Aorta (tissue), 5 donors: ENCODE measurements around the gene ITPK1. TPM values are rescaled to one million over a fixed set of nuclear protein-coding genes. Genes with fewer than 3 reads are reported as not detected.
A peak's percentile ranks its signal among the peaks of the same experiment; 100 is the strongest.
"Not testable (repeated sequence)": the region's sequence is repeated elsewhere in the genome, so short reads cannot be mapped to it uniquely, and the experiment has no call there.

Source experiments
- ATAC-seq: fragments of 200-7000 bp; cut with Tn5 transposase; one replicate; pipeline ENCODE4 v1.9.1; 2022; ENCODE audit warnings: moderate library complexity; ENCODE audit not compliant: low FRiP score
- DNase-seq, 2 donors: peaks; one replicate each; pipeline ENCODE4 v3.0.0-alpha.2; 2020
- H3K27ac ChIP-seq, 2 donors: one replicate each; pipeline ENCODE4 v1.5.1; 2013; ENCODE audit warnings: low read length in 2 of 2, mild to moderate bottlenecking in 2 of 2, moderate library complexity in 2 of 2, control low read depth in 1 of 2, inconsistent platforms in 1 of 2, low read depth in 1 of 2
- H3K27me3 ChIP-seq, 2 donors: one replicate each; pipeline ENCODE4 v1.6.1; 2013; ENCODE audit warnings: control low read depth in 1 of 2, low read length in 1 of 2, mild to moderate bottlenecking in 1 of 2, moderate library complexity in 1 of 2; ENCODE audit not compliant: insufficient read depth in 2 of 2, control insufficient read depth in 1 of 2
- H3K36me3 ChIP-seq, 2 donors: one replicate each; pipeline ENCODE4 v1.6.1; 2013; ENCODE audit warnings: control low read depth in 1 of 2, low read length in 1 of 2, mild to moderate bottlenecking in 1 of 2; ENCODE audit not compliant: insufficient read depth in 2 of 2, control insufficient read depth in 1 of 2
- H3K4me1 ChIP-seq, 2 donors: one replicate each; pipeline ENCODE4 v1.6.1; 2013; ENCODE audit warnings: low read length in 2 of 2, control low read depth in 1 of 2, mild to moderate bottlenecking in 1 of 2, moderate library complexity in 1 of 2; ENCODE audit not compliant: insufficient read depth in 2 of 2, control insufficient read depth in 1 of 2
- H3K4me3 ChIP-seq, 2 donors: one replicate each; pipeline ENCODE4 v1.5.1; 2013; ENCODE audit warnings: low read length in 2 of 2, control low read depth in 1 of 2, mild to moderate bottlenecking in 1 of 2
- H3K9me3 ChIP-seq: one replicate; pipeline ENCODE4 v1.6.1; 2013; ENCODE audit warnings: mild to moderate bottlenecking, low read length; ENCODE audit not compliant: control insufficient read depth
- WGBS, 2 donors: extraction: QIAGEN DNeasy Blood & Tissue Kit; methylation state at CpG; one replicate each; pipeline ENCODE4 v1.1.7; 2013; 5-methylcytosine and 5-hydroxymethylcytosine counted together
- intact Hi-C, 2 donors: fragments of 100-400 bp; cut with DNase I; formaldehyde crosslinking; loops; one replicate each; pipeline versions ENCODE4 v1.14.2 to v1.15.0; 2022
- polyA plus RNA-seq, 2 donors: library from polyadenylated mRNA; stranded (reverse); fragments of 200-250 nt; gene quantifications; one replicate each; pipeline ENCODE4 v1.2.3, GENCODE V29; 2013
- total RNA-seq, 2 donors: library from RNA; stranded (reverse); fragmentation: NEBNext Ultra II Directional; extraction: Animal tissue kit (Norgen Biotek cat#: 25700); gene quantifications; one replicate each; pipeline ENCODE4 v1.2.1, GENCODE V29; 2021
- donor health status: healthy with polysubstance abuse.
- donor health status: Bipolar disorder and iron deficiency.
- donor health status: DM: no; HTN: no; CAD: no.
- donor health status: DM: no; HTN: no; CAD: no.
- donor health status: DM: yes; HTN: yes; CAD: no.

The ITPK1 gene
- total and polyA plus RNA-seq, 4 donors, result 39.7 to 69.5 (median 54.2) TPM

- intact Hi-C loops, result no loop called here
- ATAC-seq (no peak), DNase-seq (no peak)
- Histone ChIP-seq H3K4me3 (no peak overlapping the region), H3K27me3 (no peaks in the 10 kb centered on the region), H3K4me1 (no peaks in the 10 kb centered on the region), H3K27ac (no peak overlapping the region), H3K36me3 (no peaks in the 10 kb centered on the region), H3K9me3 (no peaks in the 10 kb centered on the region)
- 75 to 80% methylated on average over 7 of the region's 7 CpGs for WGBS, 2 donors
Observed at GRCh38 chr14:93153121-93153520, 37.4 kb upstream of the ITPK1 start.

DNA sequence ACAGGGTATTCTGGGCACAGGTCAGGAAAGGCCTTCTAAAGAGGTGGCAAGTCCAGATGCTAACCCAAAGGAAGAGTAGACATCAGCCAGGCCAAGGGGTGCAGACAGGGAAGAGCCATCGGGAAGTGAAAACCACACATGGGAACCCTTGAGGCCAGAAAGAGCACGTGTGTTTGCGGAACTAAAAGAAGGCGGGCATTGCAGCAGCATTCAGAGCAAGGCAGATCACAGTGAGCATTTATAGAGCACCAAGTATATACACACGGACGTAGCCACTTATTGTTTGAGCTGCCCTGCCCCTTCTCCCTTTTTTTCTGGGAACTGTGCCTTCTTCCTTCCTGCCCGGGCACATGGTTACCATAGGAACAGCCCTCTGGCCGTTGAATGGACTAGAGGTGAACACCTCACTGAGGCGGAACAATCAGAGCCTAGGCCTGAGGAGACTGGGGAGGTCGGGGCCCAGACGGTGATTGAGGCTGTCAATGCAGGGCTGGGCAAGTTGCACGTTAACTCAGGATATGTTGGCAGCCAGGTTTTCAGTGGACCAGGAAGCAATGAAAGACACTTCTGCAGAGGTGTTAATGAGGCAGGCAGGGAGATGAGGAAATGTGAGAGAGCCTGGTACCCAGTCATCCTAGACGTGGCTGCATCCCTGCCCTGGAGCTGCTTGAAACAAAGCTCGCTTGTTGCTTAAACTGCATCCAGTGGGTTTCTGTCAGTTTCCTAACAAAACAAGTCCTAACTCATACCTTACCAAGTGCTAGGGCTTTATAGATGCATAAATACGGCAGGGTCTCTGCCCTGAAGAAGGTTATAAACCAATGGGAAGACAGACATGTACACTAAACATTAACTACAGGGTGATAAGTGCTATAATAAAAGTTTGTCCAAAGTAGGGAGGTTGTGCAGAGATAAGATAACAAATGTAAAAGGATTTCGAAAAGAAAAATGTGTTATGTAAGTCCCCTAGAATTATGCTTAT is 34.8 kb upstream of the ITPK1 start:
- H3K27me3 ChIP-seq, result no peaks in the 10 kb centered on the region
- no peak overlapping the region for H3K27ac ChIP-seq
- ATAC-seq, result no peak
- WGBS, 2 donors, result 52 to 63% methylated on average over 15 to 16 of the region's 16 CpGs
- intact Hi-C loops, result no loop called here
- DNase-seq, result no peak
- no peaks in the 10 kb centered on the region for H3K9me3 ChIP-seq
- no peaks in the 10 kb centered on the region for H3K36me3 ChIP-seq
- no peaks in the 10 kb centered on the region for H3K4me1 ChIP-seq
- H3K4me3 ChIP-seq, result no peak overlapping the region

GRCh38 chr14:93148979-93149378 is 33.3 kb upstream of the ITPK1 start:
- ATAC-seq (no peak), DNase-seq (no peak)
- H3K9me3 ChIP-seq, result no peaks in the 10 kb centered on the region
- WGBS, 2 donors, result 89 to 94% methylated on average over 8 of the region's 8 CpGs
- H3K4me3 ChIP-seq, result no peak overlapping the region
- H3K4me1 ChIP-seq, result no peaks in the 10 kb centered on the region
- no peak overlapping the region for H3K27ac ChIP-seq
- H3K36me3 ChIP-seq, result no peaks in the 10 kb centered on the region
- intact Hi-C loops, result no loop called here
- H3K27me3 ChIP-seq, result no peaks in the 10 kb centered on the region

GRCh38 chr14:93146119-93146518 is 30.4 kb upstream of the ITPK1 start:
- H3K36me3 ChIP-seq, result no peaks in the 10 kb centered on the region
- WGBS, 2 donors, result 77 to 81% methylated on average over 9 of the region's 9 CpGs
- no peak overlapping the region for H3K4me3 ChIP-seq
- H3K4me1 ChIP-seq, result no peaks in the 10 kb centered on the region
- ATAC-seq, result no peak
- no peaks in the 10 kb centered on the region for H3K9me3 ChIP-seq
- no peaks in the 10 kb centered on the region for H3K27me3 ChIP-seq
- DNase-seq, result no peak
- intact Hi-C loops, result no loop called here
- no peak overlapping the region for H3K27ac ChIP-seq

DNA sequence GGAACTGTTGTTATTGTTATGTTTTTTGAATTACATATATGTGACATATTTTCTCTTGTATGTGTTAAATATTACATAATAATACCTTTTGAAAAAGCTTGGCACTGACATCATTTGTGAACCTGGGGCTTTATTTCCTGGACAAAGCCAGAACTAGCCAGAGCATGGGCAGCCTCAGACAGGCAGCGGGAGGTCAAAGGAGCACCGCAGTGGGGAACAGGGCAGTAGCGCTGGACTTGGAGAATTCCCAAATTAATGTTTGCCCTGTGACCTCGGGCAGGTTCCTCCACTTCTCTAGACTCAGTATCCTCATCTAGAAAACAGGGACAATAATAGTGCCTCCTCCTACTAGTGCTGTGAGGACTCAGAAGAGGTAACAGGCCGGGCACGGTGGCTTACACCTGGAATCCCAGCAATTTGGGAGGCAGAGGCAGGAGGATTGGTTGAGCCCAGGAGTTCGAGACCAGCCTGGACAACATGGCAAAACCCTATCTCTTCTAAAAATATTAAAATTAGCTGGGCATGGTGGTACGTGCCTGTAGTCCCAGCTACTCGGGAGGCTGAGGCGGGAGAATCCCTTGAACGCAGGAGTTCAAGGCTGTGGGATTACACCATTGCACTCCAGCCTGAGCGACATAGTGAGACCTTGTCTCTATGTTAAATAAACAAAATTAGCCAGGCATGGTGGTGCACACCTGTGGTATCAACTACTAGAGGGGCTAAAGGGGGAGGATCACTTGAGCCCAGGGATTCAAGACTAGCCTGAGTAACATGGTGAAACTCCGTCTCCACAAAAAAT is 27.3 kb upstream of the ITPK1 start:
- Histone ChIP-seq H3K27me3 (no peaks in the 10 kb centered on the region), H3K9me3 (no peaks in the 10 kb centered on the region), H3K27ac (no peak overlapping the region), H3K36me3 (no peaks in the 10 kb centered on the region), H3K4me1 (no peaks in the 10 kb centered on the region), H3K4me3 (no peak overlapping the region)
- WGBS, 2 donors, result 81 to 90% methylated on average over 13 of the region's 13 CpGs
- ATAC-seq (no peak), DNase-seq (no peak)
- intact Hi-C loops, result no loop called here

- Histone ChIP-seq H3K36me3 (no peaks in the 10 kb centered on the region), H3K27me3 (no peaks in the 10 kb centered on the region), H3K9me3 (no peaks in the 10 kb centered on the region), H3K4me1 (no peaks in the 10 kb centered on the region), H3K27ac (no peak overlapping the region), H3K4me3 (no peak overlapping the region)
- ATAC-seq (no peak), DNase-seq (peak in 1 of 2 donors; percentile 78)
- intact Hi-C loops, result loop anchor here (1.0 to 5.0 kb wide), 4 partner anchors 25 to 186 kb away; no protein-coding TSS in a partner anchor
- 40 to 45% methylated on average over 17 of the region's 17 CpGs for WGBS, 2 donors
Observed at GRCh38 chr14:93137864-93138263, 22.1 kb upstream of the ITPK1 start.

DNA sequence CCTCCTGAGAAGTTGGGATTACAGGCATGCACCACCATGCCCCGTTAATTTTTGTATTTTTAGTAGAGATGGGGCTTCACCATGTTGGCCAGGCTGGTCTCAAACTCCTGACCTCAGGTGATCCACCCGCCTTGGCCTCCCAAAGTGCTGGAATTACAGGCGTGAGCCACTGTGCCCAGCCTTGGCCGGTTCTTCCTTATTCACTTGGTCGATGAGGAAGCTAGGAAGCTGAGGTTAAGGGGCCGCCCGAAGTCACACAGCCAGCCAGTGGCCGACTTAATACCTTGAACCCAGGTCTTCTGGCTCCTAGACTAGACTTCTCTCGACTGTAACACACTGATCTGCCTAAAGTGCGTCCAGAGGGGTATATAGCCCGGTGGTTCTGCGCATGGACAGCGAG is 20.8 kb upstream of the ITPK1 start:
- not testable (repeated sequence) for H3K4me3 ChIP-seq, H3K9me3 ChIP-seq, H3K27ac ChIP-seq, ATAC-seq, H3K4me1 ChIP-seq, DNase-seq, H3K27me3 ChIP-seq, H3K36me3 ChIP-seq
- WGBS, 2 donors, result 87 to 90% methylated on average over 13 of the region's 13 CpGs
- intact Hi-C loops, result loop anchor here (2.0 to 5.0 kb wide), 2 partner anchors 24 to 164 kb away; no protein-coding TSS in a partner anchor

DNA sequence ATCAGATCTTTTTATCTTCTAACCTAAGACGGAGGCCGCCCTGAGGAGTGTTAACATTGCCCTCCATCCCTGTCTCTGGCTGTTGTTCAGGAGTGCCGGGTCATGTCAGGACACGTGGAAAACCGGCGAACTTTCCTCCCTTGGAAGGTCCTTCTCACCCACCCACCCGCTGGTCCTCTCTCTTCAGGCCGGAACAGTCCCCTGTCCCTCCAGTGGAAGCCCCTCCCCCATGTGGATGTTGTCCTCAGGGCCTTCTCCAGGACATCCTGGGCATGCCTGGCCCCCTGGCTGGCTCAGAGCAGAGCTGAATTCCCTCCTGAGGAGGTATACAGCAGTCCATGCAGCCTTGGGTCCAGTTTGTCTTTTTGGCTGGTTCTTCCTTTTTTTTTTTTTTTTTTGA is 20.3 kb upstream of the ITPK1 start:
- DNase-seq (no peak), ATAC-seq (no peak)
- WGBS, 2 donors, result 72 to 74% methylated on average over 8 of the region's 8 CpGs
- Histone ChIP-seq H3K4me1 (no peaks in the 10 kb centered on the region), H3K9me3 (no peaks in the 10 kb centered on the region), H3K27ac (no peak overlapping the region), H3K27me3 (no peaks in the 10 kb centered on the region), H3K36me3 (no peaks in the 10 kb centered on the region), H3K4me3 (no peak overlapping the region)
- intact Hi-C loops, result loop anchor here (2.0 to 5.0 kb wide), 2 partner anchors 23 to 164 kb away; no protein-coding TSS in a partner anchor
